Measurements from ENCODE around the gene MUSK. TPM values are rescaled to one million over a fixed set of nuclear protein-coding genes. Genes with fewer than 3 reads are reported as not detected.

Gene MUSK
- total RNA-seq, 1 donor from 2014 or later = not detected

DNA sequence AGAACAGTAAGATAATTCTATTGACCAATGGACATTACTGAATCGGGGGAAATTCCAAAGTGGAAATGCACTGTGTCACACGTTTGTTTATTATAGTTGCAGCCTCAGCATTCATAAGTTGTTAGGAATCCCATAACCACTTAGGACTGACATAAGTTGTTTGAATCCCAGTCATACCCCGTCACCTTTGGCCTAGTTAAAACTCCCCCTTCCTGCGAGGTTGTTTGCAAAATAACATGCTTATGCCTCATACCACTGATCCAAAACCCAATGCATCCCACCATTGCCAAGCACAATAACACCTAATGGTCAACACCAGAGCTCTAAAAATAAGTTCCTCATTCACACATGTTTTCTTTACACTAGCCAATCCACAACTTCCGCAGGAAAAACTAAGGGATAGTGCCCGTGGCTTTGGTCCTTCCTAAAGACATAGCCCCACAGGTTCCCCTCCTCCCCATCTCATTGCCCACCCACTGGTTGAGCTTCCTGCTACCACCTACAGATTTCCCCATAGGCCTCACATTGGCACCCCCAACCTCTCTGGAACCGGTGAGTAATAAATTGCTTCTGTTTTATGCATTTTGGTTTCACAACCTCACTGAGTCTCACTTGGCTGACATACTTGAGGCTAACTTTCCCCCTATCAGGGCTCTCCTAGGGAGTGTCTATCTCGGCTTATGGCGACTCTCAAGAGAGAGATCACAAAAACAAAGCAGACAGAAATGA is 42.3 kb upstream of the MUSK start:
- H3K4me1 Mint-ChIP-seq (ENCODE audit: low read depth) = peaks cover 13% of the 10 kb centered on the region
- no peak for DNase-seq (ENCODE audit: low spot score, unreplicated experiment)
- H3K27me3 Mint-ChIP-seq = peaks cover 6% of the 10 kb centered on the region
- H3K9me3 Mint-ChIP-seq (ENCODE audit: low read depth) = peaks cover 10% of the 10 kb centered on the region
- H3K27ac Mint-ChIP-seq = no peak overlapping the region
- H3K4me3 Mint-ChIP-seq (ENCODE audit: low read depth) = no peak overlapping the region
- no peaks in the 10 kb centered on the region for H3K36me3 Mint-ChIP-seq (ENCODE audit: insufficient read depth)
- TF ChIP-seq, protein P1, sequence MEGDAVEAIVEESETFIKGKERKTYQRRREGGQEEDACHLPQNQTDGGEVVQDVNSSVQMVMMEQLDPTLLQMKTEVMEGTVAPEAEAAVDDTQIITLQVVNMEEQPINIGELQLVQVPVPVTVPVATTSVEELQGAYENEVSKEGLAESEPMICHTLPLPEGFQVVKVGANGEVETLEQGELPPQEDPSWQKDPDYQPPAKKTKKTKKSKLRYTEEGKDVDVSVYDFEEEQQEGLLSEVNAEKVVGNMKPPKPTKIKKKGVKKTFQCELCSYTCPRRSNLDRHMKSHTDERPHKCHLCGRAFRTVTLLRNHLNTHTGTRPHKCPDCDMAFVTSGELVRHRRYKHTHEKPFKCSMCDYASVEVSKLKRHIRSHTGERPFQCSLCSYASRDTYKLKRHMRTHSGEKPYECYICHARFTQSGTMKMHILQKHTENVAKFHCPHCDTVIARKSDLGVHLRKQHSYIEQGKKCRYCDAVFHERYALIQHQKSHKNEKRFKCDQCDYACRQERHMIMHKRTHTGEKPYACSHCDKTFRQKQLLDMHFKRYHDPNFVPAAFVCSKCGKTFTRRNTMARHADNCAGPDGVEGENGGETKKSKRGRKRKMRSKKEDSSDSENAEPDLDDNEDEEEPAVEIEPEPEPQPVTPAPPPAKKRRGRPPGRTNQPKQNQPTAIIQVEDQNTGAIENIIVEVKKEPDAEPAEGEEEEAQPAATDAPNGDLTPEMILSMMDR (IDR thresholded peaks at IDR 0.05; ENCODE audit: unreplicated experiment) = no peak

DNA sequence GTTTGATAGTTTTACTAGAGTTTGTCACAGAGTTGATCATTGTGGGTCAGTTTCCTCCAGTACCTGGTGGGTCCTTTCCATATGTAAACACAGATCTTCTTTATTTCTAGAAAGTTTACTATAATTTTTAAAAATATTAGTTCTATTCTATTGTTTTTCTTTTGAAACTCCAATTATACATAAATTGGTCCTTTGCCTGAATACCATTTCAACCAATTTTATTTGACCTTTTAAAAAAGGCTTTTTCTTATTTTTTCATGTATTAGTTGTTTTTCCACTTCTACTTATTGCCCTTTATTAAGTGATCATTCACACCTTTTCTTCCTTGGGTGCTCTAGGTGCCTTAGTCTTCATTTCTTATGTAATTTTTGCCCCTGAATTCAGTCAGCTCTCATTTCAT is 33.0 kb upstream of the MUSK start:
- H3K36me3 Mint-ChIP-seq (ENCODE audit: insufficient read depth) = no peaks in the 10 kb centered on the region
- TF ChIP-seq, protein P1 (IDR thresholded peaks at IDR 0.05; ENCODE audit: unreplicated experiment) = no peak
- H3K27ac Mint-ChIP-seq = no peak overlapping the region
- DNase-seq (ENCODE audit: low spot score, unreplicated experiment) = no peak
- peaks cover 23% of the 10 kb centered on the region for H3K9me3 Mint-ChIP-seq (ENCODE audit: low read depth)
- no peaks in the 10 kb centered on the region for H3K4me1 Mint-ChIP-seq (ENCODE audit: low read depth)
- H3K4me3 Mint-ChIP-seq (ENCODE audit: low read depth) = no peak overlapping the region
- H3K27me3 Mint-ChIP-seq = no peaks in the 10 kb centered on the region

DNA sequence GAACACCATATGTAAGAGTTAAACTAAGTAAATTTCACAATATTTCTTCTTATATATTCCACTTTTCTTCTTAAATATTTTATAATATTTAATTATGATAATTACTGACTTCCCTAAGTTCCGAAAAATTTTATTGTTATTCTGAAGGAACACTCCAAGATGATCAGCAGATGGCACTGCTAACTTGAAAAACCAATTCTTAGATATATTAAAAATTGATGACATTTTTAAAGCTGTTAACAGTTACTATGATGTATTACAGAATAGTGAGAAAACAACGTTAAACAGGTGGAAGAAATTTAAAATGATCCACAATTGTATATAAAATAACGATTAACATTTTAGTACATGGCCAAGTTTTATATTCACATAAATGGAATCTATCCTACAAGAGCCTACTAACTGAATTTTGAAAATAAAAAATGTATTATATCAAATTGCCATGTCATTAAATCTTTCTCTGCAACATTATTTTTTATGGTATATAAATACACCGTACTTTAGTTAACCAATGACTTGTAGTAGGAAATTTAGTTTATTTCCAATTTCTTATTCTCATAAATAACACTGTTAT is 30.1 kb upstream of the MUSK start:
- H3K4me1 Mint-ChIP-seq (ENCODE audit: low read depth) = no peaks in the 10 kb centered on the region
- no peak overlapping the region for H3K27ac Mint-ChIP-seq
- H3K36me3 Mint-ChIP-seq (ENCODE audit: insufficient read depth) = no peaks in the 10 kb centered on the region
- peaks cover 23% of the 10 kb centered on the region for H3K9me3 Mint-ChIP-seq (ENCODE audit: low read depth)
- no peak overlapping the region for H3K4me3 Mint-ChIP-seq (ENCODE audit: low read depth)
- TF ChIP-seq, protein P1 (IDR thresholded peaks at IDR 0.05; ENCODE audit: unreplicated experiment) = peak; percentile 40
- DNase-seq (ENCODE audit: low spot score, unreplicated experiment) = no peak
- no peaks in the 10 kb centered on the region for H3K27me3 Mint-ChIP-seq

DNA sequence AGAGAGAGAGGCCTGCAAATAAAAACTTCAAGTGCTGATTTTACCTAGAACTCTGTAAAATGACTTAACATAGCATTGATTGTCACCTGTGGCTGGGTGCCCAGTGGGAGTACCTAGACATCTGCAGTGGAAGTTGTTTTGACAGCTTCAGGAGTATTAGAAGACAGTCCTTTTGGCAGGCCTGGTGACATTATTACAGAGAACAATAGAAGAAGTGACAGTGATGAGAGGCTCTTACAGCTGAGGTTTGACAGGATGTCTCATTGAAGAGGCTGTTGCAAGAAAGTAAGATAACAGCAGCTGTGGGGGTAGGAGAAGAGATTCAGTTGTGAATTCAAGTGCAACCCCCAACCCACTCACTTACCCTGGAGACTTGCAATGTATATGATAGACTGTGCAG is 27.9 kb upstream of the MUSK start:
- Mint-ChIP-seq H3K4me3 (ENCODE audit: low read depth) (no peak overlapping the region), H3K9me3 (ENCODE audit: low read depth) (peaks cover 11% of the 10 kb centered on the region), H3K36me3 (ENCODE audit: insufficient read depth) (no peaks in the 10 kb centered on the region), H3K27me3 (no peaks in the 10 kb centered on the region), H3K4me1 (ENCODE audit: low read depth) (no peaks in the 10 kb centered on the region), H3K27ac (no peak overlapping the region)
- DNase-seq (ENCODE audit: low spot score, unreplicated experiment) = no peak
- TF ChIP-seq, protein P1 (IDR thresholded peaks at IDR 0.05; ENCODE audit: unreplicated experiment) = no peak

DNA sequence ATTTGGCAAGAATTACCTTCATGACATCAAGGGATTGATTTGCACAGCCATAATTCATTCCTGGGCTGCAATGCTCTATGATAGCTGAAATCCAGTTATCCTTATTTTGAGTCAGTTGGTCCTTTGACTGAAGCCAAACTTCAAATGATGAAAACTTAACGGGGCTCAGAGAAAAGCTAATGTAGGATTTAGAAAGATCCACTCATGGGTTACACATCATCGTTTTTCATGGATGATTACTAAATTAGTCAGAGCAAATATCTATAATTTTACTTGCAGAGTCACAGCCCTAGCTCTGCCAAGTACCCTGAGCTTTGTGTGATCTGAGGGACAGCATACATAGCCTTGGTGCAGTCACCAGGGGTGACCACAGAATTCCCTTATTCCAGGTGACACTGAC is 27.3 kb upstream of the MUSK start:
- Mint-ChIP-seq H3K36me3 (ENCODE audit: insufficient read depth) (no peaks in the 10 kb centered on the region), H3K4me1 (ENCODE audit: low read depth) (no peaks in the 10 kb centered on the region), H3K9me3 (ENCODE audit: low read depth) (peaks cover 6% of the 10 kb centered on the region), H3K27me3 (no peaks in the 10 kb centered on the region), H3K4me3 (ENCODE audit: low read depth) (no peak overlapping the region), H3K27ac (no peak overlapping the region)
- no peak for DNase-seq (ENCODE audit: low spot score, unreplicated experiment)
- TF ChIP-seq, protein P1 (IDR thresholded peaks at IDR 0.05; ENCODE audit: unreplicated experiment) = no peak

All from progenitor cell of endocrine pancreas (in vitro differentiated cells).